ENCODE data around the gene MEI1. TPM values are rescaled to one million over a fixed set of nuclear protein-coding genes. Genes with fewer than 3 reads are reported as not detected.

The MEI1 gene
- total RNA-seq, 1 donor from 2014 or later = 2.5 TPM

DNA sequence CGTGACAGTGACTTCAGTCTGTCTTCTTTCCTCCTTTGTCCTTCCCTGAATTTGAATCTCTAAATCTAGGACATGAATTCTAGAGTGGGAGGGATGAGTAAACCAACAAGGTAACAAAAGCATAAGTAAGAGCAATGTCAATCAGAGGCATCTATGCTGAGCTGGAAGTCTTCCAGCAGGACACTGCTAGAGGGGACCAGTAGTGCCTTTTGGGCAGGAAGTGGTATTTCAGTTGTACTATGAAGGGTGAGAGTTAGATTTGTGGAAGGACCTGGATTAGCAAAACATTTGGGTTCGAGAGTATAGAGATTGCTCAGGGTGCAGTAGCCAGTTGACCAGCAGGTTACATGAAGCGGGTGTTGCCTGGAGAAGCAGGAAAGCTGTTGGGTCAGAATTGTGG, 40.3 kb downstream of the MEI1 start:
- DNase-seq (ENCODE audit: low read depth, low spot score) = no peak

DNA sequence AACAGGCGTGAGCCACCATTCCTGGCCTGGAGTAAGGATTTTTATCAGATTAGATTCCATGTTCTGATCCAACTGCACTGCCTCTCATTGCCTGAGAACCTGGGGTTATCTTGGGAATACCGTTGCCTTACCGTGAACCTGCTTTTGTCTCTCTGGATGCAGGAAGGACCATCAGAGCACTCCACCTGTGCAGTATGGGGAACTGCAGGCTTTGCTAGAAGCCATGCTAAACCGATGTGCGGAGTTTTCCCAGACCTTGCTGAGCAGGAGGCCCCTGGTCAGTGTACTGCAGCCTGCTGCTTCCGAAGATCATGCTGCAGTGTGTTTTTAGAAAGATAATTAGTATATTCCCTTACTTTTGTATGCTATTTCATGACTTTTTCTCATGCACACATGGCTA, 43.6 kb downstream of the MEI1 start:
- no peak for DNase-seq (ENCODE audit: low read depth, low spot score)

DNA sequence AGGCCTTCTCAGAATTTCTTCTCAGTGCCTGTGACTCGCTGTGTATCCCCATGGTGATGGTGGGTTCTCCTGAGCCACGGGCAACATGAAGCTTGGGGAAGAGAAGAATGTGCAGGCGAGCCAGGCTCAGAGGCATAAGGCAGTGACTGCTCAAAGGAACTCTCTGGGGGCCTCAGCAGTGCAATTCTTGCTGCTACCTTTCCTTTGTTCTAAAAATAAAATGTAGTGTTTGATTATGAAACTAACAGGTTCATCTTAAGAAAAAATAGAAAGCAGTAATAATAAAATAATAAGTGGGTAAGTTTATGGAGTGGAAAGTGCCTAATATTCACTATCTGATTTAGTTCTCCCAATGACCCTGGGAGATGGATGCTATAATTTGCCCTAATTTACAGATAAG, 46.7 kb downstream of the MEI1 start:
- DNase-seq (ENCODE audit: low read depth, low spot score) = no peak

GRCh38 chr22:41746567-41747400, 47.5 kb downstream of the MEI1 start:
- DNase-seq (ENCODE audit: low read depth, low spot score) = peak; percentile 24

- DNase-seq (ENCODE audit: low read depth, low spot score) = no peak
These were observed 53.0 kb downstream of the MEI1 start for GRCh38 chr22:41752011-41752970.

GRCh38 chr22:41753984-41754383, 54.7 kb downstream of the MEI1 start:
- no peak for DNase-seq (ENCODE audit: low read depth, low spot score)

- DNase-seq (ENCODE audit: low read depth, low spot score) = no peak
These were observed 58.2 kb downstream of the MEI1 start for GRCh38 chr22:41757502-41757901.

- DNase-seq (ENCODE audit: low read depth, low spot score) = no peak
These were observed 58.9 kb downstream of the MEI1 start for GRCh38 chr22:41758231-41758630.

- no peak for DNase-seq (ENCODE audit: low read depth, low spot score)
These were observed 63.9 kb downstream of the MEI1 start for GRCh38 chr22:41762980-41763779.

DNA sequence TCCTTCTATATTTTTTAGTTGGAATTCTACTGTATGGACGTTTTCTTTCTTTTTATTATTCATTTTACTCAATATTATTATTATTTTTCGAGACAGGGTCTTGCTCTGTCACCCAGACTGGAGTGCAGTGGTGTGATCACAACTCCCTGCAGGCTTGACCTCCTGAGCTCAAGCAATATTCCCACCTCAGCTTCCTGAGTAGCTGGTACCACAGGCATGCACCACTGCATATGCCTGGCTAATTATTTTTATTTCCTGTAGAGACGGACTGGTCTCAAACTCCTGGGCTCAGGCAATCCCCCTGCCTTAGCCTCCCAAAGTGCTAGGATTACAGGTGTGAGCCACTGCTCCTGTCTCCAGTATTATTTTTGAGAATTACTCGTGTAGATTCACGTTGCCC, 67.2 kb downstream of the MEI1 start:
- DNase-seq (ENCODE audit: low read depth, low spot score) = no peak

GRCh38 chr22:41768430-41768829, 69.1 kb downstream of the MEI1 start:
- peak; percentile 20 for DNase-seq (ENCODE audit: low read depth, low spot score)

DNA sequence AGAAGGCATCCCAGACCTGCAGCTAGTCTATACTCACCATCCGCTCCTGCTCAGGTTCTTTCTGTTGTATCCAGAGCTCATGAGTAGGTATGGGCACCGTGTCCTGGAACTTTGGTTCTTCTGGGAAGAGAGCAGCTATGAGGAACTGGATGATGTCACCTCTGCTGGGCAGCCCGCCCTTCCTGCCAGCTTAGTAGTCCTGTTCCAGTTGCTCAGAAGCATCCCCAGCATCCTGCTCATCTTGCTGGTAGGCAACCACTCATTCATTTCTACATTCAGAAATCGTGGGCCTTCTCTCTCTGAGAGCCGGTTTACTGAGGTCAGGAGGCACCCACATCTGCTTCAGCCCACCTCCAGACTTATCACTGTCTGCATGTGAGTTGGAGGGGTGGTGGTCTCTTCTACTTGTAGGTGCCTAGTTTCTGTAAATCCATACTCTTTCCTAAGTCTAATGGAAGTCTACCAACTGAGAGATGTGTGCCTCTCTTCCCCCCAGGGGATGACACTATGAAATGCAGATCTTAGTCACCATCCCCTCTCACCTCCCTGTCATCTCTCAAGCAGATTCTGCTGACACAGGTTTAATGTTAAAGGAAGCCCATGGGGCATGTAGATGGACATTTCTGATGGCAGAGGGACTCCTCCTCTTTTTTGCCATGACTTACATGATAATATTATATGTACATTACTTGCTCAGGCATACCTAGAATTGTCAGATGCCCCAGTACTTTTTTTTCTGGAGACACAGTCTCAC, 71.6 kb downstream of the MEI1 start:
- DNase-seq (ENCODE audit: low read depth, low spot score) = no peak

GRCh38 chr22:41772198-41772597, 72.9 kb downstream of the MEI1 start:
- no peak for DNase-seq (ENCODE audit: low read depth, low spot score)

GRCh38 chr22:41772645-41773044, 73.3 kb downstream of the MEI1 start:
- no peak for DNase-seq (ENCODE audit: low read depth, low spot score)

GRCh38 chr22:41775338-41775737, 76.0 kb downstream of the MEI1 start:
- DNase-seq (ENCODE audit: low read depth, low spot score) = no peak

DNA sequence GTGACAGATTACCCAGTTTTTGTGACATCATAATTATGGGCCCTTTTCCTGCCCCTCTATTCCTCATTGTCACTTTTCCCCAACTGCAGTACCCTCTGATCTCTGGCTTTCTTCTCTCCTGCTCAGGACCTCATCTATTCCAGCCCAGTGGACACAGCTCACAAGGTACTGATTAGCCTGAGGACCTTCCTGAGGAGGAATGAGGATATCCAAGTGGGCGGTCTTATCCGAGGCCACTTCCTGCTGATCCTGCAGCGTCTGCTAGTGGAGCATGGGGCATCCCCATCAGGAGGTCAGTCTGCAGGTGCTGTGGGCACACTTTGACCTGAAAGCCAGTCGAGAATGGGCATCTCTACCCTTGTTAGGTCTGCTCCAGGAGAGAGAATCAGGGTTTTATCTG, 76.7 kb downstream of the MEI1 start:
- DNase-seq (ENCODE audit: low read depth, low spot score) = no peak

DNA sequence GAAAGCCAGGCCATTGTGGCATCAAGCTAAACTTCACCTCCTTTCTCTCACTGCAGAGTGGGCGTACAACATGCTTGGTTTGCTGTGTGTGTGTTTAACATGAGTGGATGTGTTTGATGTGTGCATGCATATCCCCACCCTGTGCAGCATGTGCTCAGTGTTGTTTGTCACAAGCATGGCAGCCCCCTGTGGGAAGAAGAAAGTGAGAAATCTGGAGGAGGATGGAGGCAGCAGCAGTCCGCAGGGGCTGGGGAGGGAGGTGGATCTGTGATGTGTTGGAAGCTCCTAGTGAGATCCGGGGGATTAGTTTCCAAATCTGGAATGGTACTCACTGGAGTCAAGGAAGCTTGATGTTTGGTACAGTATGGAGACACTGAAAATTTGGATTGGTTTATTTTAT, 77.1 kb downstream of the MEI1 start:
- DNase-seq (ENCODE audit: low read depth, low spot score) = no peak

DNA sequence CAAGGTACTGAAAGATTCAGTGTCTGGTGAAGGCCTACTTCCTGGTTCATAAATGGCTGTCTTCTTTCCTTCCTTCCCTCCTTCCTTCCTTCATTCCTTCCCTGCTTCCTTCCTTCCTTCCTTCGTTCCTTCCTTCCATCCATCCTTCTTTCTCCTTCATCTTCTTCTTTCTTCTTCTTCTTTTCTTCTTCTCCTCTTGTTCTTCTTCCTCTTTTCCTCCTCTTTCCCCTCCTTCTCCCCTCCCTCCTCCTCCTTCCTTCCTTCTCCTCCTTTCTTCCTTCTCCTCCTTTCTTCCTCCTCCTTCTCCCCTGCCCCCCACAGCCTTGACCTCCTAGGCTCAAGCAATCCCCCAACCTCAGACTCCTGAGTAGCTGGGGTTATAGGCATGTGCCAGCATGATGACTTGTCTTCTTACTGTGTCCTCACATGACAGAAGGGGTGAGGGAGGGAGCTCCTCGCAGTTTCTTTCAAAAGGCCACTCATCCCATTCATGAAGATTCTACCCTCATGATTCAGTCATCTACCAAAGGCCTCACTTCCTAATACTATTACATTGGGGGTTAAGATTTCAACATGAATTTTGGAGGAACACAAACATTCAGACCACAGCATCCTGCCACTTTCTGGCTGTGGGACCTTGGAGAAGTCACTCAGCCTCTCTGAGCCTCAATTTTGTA, 78.6 kb downstream of the MEI1 start:
- no peak for DNase-seq (ENCODE audit: low read depth, low spot score)

GRCh38 chr22:41779929-41780505, 80.7 kb downstream of the MEI1 start:
- no peak for DNase-seq (ENCODE audit: low read depth, low spot score)
